Fibroblast of skin of back (primary cell): ENCODE data around the gene MARCKS. TPM values are rescaled to one million over a fixed set of nuclear protein-coding genes. Genes with fewer than 3 reads are reported as not detected.

ENCODE experiments used
- DNase-seq: peaks from one replicate; pipeline ENCODE4 v3.0.0-alpha.2; 2013
- polyA plus RNA-seq, 2 experiments: library from polyadenylated mRNA; unstranded; fragments of 120-200 nt; gene quantifications; one replicate each; pipeline ENCODE4 v1.2.1, GENCODE V29; 2013; ENCODE audit not compliant: insufficient read length in 2 of 2

Gene MARCKS
- 255 TPM for polyA plus RNA-seq (2013, experiment 1 of 2; ENCODE audit: insufficient read length)
- 170 TPM for polyA plus RNA-seq (2013, experiment 2 of 2; ENCODE audit: insufficient read length)

- peak; percentile 93 for DNase-seq
Observed at GRCh38 chr6:113856625-113857555, at the start of gene MARCKS. Gene MARCKS (plus strand): TSS chr6:113857345. CDS start chr6:113857746, 401 bp downstream.

DNA sequence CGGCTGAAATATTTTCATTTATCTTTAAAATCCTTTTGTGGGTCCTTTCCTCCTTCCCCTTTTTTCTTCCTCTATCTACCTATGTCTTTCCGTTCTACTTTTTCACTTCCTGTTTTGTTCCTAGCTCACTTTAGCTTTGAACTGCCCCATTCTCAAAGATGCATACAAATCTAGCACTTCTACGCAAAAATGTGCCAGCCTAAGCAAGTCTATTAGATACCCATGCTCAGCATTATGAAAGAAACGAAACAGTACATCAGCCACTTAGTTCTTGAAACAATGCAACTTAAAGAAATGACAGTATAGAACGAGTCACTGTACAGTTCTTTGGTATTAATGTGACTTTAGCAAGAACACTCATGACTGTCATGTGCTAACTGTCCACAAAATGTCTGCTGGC is 47.3 kb upstream of the MARCKS start:
- DNase-seq: peak; percentile 6

DNA sequence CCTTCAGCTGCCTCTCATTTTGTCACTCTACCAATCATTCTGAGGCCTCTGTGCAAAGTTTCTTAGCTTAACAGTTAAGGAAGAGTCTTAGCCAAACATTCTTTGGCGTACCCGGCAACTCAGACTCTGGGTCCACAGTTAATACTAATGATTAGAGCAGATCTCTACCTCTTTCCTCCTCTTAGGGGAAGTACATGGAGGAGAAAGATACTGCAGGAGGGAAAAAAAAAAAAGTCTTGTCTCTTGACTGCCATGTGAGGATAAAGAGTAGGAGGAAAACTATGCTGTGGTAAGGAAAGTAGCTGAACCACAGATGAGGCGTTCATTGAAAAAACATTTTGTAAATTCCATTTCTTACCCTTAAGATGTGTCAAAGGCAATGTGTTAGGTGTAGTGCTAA is 44.0 kb upstream of the MARCKS start:
- DNase-seq: peak; percentile 92

DNA sequence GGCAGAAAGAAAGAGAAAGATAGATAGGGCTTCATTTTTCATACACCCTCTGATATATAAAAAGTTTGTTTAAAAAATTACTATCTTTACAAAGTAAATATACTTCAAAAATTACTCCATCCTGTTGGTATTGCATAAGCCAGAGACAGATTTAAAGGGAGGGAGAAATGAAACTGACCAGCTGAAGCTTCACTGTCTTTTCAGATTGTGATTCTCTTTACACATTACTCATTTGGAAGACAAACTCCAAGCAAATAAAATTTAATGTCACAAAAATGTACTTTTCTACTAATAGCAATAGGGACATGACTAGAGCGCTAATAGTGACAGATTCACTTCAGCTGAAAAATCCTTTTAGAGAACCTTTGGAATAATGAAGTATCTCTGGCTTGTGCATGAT is 38.6 kb upstream of the MARCKS start:
- peak; percentile 9 for DNase-seq

DNA sequence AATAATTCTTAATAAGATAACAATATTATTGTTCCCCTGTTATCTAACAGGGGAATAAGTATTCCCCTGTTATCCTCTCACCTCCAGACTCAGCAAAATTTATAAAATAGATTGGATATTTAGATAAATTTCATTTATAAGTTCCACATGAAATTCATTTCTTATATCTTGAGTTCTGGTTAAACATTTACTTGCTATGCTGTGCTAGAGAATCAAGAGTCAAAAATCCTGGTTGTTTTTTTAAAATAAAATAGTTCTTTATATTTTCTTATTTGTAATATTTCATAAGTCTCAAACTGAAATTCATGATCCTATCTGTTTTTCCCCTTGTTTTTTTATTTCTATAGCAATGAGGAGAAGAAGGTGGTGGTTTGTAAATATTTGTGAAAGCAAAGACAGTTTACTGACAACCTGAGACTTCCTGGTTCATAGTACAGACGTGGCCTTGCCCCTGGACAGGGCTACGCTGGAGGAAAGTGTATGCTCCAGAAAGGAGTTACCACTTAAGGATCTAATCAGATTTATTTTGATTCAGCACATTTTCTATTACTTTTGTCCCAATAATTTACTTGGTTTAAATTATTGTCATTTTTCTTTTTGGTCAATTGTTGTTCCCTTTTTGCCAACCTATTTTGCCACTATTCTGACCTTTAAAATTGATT is 37.8 kb upstream of the MARCKS start:
- DNase-seq: no peak

GRCh38 chr6:113820761-113821160 is 36.4 kb upstream of the MARCKS start:
- DNase-seq: peak; percentile 6

DNA sequence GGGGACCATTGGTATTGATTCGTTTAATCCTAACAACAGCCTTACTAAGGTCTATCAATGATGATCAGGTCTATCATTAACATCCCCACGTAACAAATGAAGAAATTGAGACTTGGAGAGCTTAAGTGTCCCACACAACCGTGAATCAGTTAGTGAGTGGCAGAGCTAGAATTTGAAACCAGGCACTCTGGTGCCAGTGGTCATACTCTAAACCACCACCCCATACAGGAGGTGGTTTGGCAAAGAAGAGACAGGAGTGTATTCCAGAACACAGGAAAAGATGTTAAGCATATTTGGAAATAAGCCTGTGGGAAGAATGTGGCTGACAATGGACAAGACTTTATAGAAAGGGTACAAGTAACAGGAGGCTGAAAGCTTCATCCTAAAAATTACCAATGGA is 35.7 kb upstream of the MARCKS start:
- no peak for DNase-seq

DNA sequence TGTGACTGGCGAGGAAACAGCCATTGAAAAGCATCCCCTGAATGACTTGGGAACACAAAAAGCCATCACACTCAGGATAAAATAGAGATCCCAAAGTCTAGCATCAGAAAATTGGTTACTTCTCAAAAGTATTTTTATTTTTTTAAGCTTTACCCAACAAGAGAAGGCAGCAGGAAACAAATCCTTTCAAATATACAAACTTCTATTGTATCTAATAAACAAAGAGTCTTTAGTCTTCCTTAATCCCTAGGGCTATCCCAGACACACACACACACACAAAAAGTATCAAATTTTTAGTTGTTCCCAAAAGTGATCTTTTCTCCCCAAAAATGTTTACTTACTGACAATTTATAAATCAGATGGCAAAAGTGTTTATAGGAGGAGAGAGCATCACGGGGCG is 33.2 kb upstream of the MARCKS start:
- no peak for DNase-seq

DNA sequence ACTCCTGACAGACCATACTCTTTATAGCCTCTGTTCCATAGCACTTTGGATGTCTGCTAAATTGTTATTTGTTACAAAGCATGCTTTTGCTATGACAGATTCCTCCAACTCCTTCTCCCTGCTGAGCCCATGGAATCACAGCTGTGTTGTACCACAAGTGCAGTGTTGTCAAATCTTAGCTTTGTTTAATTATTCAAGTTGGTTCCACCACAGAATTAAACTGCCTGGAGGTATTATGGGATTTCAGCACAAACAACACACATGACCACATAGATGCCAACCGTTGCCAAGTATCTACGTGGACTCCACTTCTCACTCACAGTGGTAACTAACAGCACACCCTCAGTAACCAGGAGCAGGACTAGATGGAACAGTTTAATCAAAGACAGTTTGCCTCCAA is 32.7 kb upstream of the MARCKS start:
- DNase-seq: no peak

GRCh38 chr6:113824866-113825265 is 32.3 kb upstream of the MARCKS start:
- DNase-seq: no peak

- peak; percentile 78 for DNase-seq
Observed at GRCh38 chr6:113825781-113826180, 31.4 kb upstream of the MARCKS start.

GRCh38 chr6:113828984-113829695 is 28.0 kb upstream of the MARCKS start:
- no peak for DNase-seq

DNA sequence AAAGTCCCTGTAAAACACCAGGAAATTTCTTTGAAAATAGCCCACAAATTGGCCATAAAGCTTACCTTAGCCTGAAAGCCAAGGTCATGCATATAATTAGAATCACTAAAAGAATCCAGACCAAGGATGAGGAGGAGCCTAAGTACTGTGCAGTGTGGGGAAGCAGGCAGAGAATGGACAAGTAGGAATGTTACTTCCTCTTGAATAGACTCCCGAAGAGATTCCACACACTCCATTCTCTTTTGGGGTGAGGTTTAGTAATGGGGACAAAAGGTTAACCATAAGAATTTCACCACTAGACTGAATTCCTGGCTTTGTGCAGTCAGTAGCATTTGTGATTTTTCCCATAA is 27.5 kb upstream of the MARCKS start:
- DNase-seq: peak; percentile 57

- no peak for DNase-seq
Observed at GRCh38 chr6:113830140-113830539, 27.0 kb upstream of the MARCKS start.

GRCh38 chr6:113833537-113833936 is 23.6 kb upstream of the MARCKS start:
- peak; percentile 41 for DNase-seq

GRCh38 chr6:113837170-113837569 is 20.0 kb upstream of the MARCKS start:
- no peak for DNase-seq

DNA sequence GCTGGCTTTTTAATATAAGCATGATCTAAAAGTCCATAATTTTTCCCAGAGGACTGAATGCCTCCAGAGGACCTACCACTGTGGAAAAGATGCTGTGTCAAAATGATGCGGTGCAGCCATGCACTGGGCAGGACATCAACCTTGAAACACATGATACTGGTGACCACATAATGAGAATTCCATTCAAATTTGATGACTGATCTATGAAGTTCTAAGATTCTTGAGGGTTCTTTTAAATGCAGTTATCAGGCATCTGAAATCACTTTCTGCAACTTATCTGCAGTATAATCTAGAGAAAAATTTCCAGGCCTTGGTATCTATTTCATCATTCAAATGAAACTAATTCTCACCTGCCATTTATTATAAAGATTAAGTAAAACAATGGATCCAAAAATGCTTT is 15.0 kb upstream of the MARCKS start:
- DNase-seq: peak; percentile 37

DNA sequence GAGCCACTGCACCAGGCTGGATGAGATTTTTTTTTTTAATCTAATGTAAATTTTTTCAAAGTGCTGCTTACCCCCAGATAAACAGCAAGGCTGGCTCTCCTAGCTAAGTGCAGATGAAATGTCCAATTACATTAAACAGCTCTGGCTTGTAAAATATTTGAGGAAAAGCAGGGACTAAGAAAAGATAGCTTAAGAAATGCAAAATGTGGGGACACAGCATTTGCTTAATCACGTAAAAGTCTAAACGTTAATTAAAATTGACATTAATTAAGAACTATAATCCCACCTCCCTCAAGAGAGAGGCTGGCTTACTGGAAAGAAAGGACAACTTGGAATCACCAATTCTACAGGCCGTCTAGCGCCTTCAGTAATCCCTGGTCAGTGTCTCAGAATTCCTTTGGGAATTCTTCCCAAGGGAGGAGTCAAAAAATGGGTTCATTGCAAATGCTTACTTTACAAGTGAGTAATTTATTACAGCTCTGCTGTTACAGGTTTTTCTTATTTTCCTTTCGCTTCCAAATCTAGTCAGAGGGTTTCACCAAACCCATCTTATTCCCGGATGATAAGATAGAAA is 13.6 kb upstream of the MARCKS start:
- no peak for DNase-seq

- no peak for DNase-seq
Observed at GRCh38 chr6:113846577-113846976, 10.6 kb upstream of the MARCKS start.

GRCh38 chr6:113847447-113847846 is 9.7 kb upstream of the MARCKS start:
- peak; percentile 67 for DNase-seq

DNA sequence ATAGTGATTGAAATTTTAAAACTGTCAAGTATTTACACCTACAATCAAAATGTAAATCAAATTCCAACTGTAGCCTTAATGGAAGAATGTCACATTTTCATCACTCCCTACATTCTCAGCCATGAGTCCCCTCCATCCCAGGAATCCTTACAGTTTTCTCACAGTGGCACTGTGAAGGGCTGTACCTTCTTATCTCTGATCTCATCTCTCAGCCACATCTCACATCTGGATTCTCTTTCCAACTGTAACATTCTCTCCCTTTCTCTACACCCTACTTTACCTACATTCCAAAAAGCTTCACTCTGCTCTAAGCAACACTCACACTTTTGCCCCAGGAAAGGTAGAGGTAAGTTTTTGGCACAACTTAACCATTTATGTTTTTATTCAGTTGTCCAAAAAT is 8.9 kb upstream of the MARCKS start:
- no peak for DNase-seq

GRCh38 chr6:113848811-113849210 is 8.3 kb upstream of the MARCKS start:
- DNase-seq: no peak

GRCh38 chr6:113853252-113853651 is 3.9 kb upstream of the MARCKS start:
- DNase-seq: no peak
